ENCODE results near the gene CDON. TPM values are rescaled to one million over a fixed set of nuclear protein-coding genes. Genes with fewer than 3 reads are reported as not detected.

CDON gene
- total and polyA plus RNA-seq, 8 donors = 8.6 to 16.3 (median 11.4) TPM

DNA sequence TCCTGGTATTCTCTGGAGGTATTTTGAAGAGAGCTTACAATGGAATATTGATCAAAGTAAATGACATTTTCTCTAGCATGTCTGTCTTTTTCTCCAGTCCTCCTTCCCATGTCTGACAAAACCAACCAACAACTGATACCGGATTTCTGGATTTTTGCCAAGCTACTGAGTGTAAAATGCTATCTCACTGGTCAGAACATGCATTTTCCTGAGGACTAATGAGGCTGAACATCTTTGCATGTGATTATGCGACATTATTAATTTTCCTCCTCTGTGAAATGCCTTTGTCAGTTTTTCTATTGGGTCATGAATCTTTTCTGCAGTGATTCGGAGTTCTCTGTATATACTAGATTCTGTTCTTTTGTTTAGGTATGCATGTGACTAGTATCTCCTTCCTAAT lies 51.4 kb downstream of the CDON start:
- DNase-seq (no peak), ATAC-seq (no peak)
- Histone ChIP-seq H3K27me3 (no peaks in the 10 kb centered on the region), H3K27ac (no peak overlapping the region), H3K4me1 (no peaks in the 10 kb centered on the region), H3K9me3 (no peaks in the 10 kb centered on the region), H3K4me3 (no peak overlapping the region), H3K36me3 (no peaks in the 10 kb centered on the region)
- intact Hi-C loops (cut with DNase I) = no loop called here
- TF ChIP-seq CTCF (IDR thresholded peaks at IDR 0.05) = no peak

DNA sequence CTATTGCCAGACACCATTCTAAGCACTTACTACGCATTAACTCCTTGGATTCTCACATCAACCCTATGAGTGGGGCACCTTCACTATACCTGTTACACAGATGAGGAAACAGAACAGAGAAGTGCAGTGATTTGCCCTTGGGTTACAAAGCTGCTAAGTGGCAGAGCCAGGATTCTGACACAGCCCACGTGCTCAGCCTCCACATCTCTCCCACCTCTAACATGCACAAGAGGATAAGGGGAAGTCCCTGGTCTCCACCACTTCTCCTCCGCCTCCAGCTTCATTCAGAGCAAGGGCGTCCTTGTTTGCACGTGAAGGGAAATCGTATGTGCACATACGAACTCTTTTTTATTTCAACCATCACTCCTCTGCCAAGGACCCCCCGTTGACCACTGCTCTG lies 53.7 kb downstream of the CDON start:
- no peaks in the 10 kb centered on the region for H3K27me3 ChIP-seq
- H3K4me1 ChIP-seq = no peaks in the 10 kb centered on the region
- intact Hi-C loops (cut with DNase I) = no loop called here
- no peak overlapping the region for H3K4me3 ChIP-seq
- no peak for DNase-seq
- H3K9me3 ChIP-seq = no peaks in the 10 kb centered on the region
- no peaks in the 10 kb centered on the region for H3K36me3 ChIP-seq
- TF ChIP-seq CTCF (IDR thresholded peaks at IDR 0.05) = no peak
- no peak overlapping the region for H3K27ac ChIP-seq
- ATAC-seq = no peak

DNA sequence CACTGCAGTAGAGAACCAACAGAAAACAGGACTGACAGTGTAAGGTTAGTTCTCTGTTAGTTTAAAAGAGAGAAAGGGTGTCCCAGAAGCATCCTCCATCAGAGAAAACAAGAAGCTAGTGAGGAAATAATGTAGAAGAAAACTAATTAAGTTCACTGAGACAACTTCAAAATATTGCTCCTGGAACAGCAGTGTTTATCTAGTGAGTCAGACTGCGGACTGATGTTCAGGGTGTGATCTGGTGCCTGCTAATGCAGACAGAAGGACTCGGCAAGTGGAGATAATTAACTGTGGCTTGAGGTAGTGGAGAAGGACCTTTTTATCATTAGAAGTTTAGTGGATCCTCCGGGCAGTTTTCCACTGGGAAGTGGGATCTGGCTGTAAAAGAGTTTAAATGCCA lies 55.4 kb downstream of the CDON start:
- no peaks in the 10 kb centered on the region for H3K9me3 ChIP-seq
- no peak overlapping the region for H3K4me3 ChIP-seq
- H3K36me3 ChIP-seq = no peaks in the 10 kb centered on the region
- DNase-seq = no peak
- intact Hi-C loops (cut with DNase I) = no loop called here
- no peaks in the 10 kb centered on the region for H3K4me1 ChIP-seq
- H3K27ac ChIP-seq = no peak overlapping the region
- ATAC-seq = peak; percentile 79
- no peak for TF ChIP-seq CTCF (IDR thresholded peaks at IDR 0.05)
- H3K27me3 ChIP-seq = no peaks in the 10 kb centered on the region

GRCh38 chr11:126006068-126006467 lies 56.6 kb downstream of the CDON start:
- no peak for TF ChIP-seq CTCF (IDR thresholded peaks at IDR 0.05)
- no peaks in the 10 kb centered on the region for H3K27me3 ChIP-seq
- H3K27ac ChIP-seq = no peak overlapping the region
- no peaks in the 10 kb centered on the region for H3K4me1 ChIP-seq
- H3K36me3 ChIP-seq = no peaks in the 10 kb centered on the region
- H3K9me3 ChIP-seq = no peaks in the 10 kb centered on the region
- intact Hi-C loops (cut with DNase I) = no loop called here
- no peak overlapping the region for H3K4me3 ChIP-seq
- DNase-seq = no peak
- no peak for ATAC-seq

GRCh38 chr11:126002181-126002580 lies 60.5 kb downstream of the CDON start:
- ATAC-seq = no peak
- no peak for TF ChIP-seq CTCF (IDR thresholded peaks at IDR 0.05)
- Histone ChIP-seq H3K27ac (no peak overlapping the region), H3K4me1 (no peaks in the 10 kb centered on the region), H3K4me3 (no peak overlapping the region), H3K27me3 (no peaks in the 10 kb centered on the region), H3K36me3 (no peaks in the 10 kb centered on the region), H3K9me3 (no peaks in the 10 kb centered on the region)
- intact Hi-C loops (cut with DNase I) = no loop called here
- no peak for DNase-seq

Measured in left lung (tissue), 10 donors.